Choroid plexus epithelial cell (primary cell): Measurements from ENCODE around the gene ZNF180.
A peak's percentile ranks its signal among the peaks of the same experiment; 100 is the strongest.
"Not testable (repeated sequence)": the region's sequence is repeated elsewhere in the genome, so short reads cannot be mapped to it uniquely, and the experiment has no call there.

Experiments
- DNase-seq: peaks from one replicate; pipeline ENCODE4 v3.0.0-alpha.2; 2010; ENCODE audit warnings: low read depth
- H3K4me3 ChIP-seq: 2 replicates; pipeline ENCODE4 v1.5.1; 2011; ENCODE audit warnings: low read depth, mild to moderate bottlenecking, control low read depth, low read length, moderate library complexity
- TF ChIP-seq, protein P1 (sequence below): conservative IDR thresholded peaks from 2 replicates; pipeline ENCODE4 v1.5.1; 2011; ENCODE audit warnings: low read depth, mild to moderate bottlenecking, control low read depth, inconsistent platforms, low read length, moderate library complexity

Gene ZNF180

DNA sequence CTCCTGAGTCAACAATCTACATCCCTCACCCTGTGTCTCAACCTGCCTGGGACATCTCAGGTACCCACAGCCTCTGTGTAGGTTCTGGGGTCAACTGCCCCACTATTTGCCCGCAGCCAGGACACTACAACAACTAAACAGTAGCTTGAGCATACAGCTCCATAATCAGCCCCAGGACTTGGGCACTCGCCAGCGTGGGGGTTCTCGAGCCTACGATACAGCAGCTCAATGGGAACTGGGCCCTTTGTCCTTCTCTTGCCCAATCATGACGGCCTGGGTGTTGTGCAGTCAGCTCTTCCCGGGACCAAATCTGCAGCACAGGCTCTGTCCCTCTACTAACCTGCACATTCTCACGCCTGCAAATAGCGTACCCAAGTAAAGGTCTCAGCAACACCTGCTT lies 1.3 kb downstream of the ZNF180 start:
- TF ChIP-seq, protein P1, sequence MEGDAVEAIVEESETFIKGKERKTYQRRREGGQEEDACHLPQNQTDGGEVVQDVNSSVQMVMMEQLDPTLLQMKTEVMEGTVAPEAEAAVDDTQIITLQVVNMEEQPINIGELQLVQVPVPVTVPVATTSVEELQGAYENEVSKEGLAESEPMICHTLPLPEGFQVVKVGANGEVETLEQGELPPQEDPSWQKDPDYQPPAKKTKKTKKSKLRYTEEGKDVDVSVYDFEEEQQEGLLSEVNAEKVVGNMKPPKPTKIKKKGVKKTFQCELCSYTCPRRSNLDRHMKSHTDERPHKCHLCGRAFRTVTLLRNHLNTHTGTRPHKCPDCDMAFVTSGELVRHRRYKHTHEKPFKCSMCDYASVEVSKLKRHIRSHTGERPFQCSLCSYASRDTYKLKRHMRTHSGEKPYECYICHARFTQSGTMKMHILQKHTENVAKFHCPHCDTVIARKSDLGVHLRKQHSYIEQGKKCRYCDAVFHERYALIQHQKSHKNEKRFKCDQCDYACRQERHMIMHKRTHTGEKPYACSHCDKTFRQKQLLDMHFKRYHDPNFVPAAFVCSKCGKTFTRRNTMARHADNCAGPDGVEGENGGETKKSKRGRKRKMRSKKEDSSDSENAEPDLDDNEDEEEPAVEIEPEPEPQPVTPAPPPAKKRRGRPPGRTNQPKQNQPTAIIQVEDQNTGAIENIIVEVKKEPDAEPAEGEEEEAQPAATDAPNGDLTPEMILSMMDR = no peak
- DNase-seq = no peak
- peak overlapping the region; percentile 99 for H3K4me3 ChIP-seq

DNA sequence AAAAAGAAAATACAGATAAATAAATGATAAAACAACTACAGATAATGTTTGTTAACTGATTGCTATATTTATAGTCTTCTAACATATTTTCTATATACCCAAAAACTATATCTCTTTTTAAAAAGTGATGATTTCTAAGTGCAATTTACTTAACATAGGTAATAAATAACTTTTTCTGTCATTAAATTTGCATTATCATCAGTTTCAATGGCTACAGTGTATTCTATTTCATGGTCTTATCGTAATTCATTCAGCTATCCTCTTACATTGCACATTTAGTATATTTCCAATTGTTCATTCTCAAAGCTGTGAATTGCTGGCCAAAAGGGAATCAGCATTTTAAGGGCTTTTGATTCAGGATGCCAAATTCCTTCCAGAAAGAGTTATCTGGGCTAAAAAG lies 3.6 kb downstream of the ZNF180 start:
- DNase-seq = no peak
- H3K4me3 ChIP-seq = no peak overlapping the region
- TF ChIP-seq, protein P1 = no peak

DNA sequence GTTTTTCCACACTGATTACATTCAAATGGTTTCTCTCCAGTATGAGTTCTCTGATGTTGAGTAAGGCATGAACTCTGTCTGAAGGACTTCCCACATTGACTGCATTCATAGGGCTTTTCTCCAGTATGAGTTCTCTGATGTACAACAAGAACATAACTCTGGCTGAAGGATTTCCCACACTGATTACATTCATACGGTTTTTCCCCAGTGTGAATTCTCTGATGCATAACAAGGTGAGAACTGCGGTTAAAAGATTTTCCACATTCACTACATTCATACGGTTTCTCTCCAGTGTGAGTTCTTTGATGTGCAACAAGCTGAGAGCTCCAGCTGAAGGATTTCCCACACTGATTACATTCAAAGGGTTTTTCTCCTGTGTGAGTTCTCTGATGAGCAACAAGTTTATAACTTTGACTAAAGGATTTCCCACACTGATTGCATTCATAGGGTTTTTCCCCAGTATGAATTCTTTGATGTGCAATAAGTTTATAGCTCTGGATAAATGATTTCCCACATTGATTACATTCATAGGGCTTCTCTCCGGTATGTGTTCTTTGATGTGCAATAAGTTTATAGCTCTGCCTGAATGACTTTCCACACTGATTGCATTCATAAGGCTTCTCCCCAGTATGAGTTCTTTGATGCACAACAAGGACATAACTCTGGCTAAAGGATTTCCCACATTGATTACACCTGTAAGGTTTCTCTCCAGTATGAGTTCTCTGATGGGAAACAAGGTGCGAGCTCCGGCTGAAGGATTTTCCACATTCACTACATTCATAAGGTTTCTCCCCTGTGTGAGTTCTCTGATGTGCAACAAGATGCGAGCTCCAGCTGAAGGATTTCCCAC lies 23.5 kb downstream of the ZNF180 start:
- peak; percentile 34 for DNase-seq
- TF ChIP-seq, protein P1 = no peak
- H3K4me3 ChIP-seq = no peak overlapping the region

DNA sequence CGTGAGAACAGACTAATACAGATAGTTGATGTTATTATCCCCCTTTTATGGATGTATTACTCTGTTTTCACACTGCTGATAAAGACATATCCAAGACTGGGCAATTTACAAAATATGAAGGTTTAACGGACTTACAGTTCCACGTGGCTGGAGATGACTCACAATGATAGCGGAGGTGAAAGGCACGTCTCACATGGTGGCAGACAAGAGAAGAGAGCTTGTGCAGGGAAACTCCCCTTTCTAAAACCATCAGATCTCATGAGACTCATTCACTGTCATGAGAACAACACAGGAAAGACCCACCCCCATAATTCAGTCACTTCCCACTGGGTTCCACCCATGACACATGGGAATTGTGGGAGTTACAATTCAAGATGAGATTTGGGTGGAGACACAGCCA lies 31.6 kb downstream of the ZNF180 start:
- DNase-seq, H3K4me3 ChIP-seq: not testable (repeated sequence)

DNA sequence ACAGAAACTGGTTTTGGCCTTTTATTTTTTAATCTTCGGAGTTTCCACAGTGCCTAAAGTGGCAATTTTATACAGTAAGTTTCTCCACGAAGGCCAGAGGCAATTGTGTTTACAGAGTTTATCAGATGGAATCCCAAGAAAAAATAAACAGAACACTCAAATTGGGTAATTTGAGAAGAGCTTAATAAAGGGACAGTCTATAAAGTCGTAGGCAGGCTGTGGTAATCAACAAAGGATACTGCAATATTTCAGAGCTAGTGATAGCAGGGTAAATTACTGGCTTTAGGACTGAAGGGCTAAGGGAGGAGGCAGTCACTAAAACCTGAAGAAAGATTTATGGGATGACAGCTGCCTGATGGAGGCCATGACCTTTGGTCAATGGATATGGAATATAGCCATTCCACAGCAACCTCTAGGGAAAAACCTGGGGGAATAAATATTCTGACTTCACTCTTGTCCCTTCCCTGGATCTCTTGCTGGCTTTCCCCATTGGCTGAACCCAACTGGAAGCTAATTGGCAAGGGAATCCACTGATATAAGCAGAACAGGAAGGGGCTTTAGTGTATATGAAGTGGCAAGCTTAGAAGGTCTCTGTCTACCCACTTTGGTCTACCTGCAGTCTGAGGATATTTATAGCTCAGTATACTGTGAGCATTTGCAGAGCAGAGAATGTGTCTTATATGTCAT lies 37.6 kb downstream of the ZNF180 start:
- H3K4me3 ChIP-seq, DNase-seq: not testable (repeated sequence)

DNA sequence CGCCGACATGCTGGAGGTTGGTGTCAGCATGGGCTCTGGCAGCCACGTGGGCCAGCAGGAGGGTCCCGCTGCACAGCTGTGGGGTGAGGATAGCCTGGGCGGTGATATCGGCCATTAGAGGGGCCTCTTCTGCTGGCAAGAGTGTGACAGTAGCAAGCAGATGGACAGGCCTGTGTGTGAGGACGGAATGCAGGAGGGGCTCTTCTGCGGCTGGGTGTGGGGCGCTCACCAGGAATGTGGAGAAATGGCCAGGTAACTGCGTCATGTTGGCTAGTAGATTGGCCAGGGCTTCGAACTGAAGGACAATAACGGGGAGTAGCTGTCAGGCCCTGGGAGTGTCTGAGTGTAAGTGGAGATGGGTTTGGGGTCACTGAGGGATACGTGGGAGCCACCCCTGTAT lies 44.3 kb downstream of the ZNF180 start:
- not testable (repeated sequence) for H3K4me3 ChIP-seq

DNA sequence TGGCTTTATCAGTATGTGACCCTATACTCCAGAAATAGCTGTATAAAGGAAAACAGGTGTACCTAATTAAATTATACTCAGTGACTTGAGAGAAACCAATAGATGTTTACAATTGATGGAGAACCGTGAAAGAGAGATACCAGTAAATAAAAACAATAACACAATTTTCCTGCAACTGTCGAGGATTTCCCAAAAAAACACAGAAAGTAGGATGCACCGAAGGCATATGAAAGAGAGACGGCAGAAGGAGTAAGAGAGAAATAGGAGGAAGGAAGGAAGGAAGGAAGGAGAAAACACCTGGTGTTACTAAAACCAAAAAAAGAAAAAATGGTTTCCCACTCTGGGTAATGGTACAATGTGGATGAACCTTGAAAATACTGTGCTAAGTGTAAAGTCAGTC lies 45.2 kb downstream of the ZNF180 start:
- no peak for DNase-seq
- TF ChIP-seq, protein P1 = no peak
- no peak overlapping the region for H3K4me3 ChIP-seq

More for the DNA sequence above, 44.3 kb downstream of the ZNF180 start:
- DNase-seq = not testable (repeated sequence)

DNA sequence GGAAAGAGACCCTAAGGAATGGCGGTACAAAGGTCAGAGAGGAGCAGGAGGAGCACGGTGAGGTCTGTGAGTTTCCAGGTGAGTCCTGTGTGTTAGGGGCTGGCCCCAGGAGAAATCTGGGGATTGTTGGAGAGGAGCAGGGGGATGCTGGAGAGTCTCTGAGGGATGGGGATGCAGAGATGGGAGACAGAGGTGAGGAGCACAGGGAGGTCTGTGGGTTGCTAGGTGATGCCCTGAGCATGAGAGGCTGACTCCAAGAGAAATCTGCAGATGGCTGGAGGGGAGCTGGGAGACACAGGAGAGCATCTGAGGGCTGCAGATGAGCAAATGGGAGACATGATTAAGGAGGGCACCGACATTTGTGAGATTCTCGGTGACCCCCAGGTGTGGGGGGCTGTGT lies 48.0 kb downstream of the ZNF180 start:
- TF ChIP-seq, protein P1 = no peak
- DNase-seq = no peak

More for the DNA sequence above, 48.0 kb downstream of the ZNF180 start:
- no peak overlapping the region for H3K4me3 ChIP-seq
